SK-N-MC (cell line): ENCODE data around the gene HOXC13.

Experiments used
- EZH2 ChIP-seq: fragments of 200-600 bp; sonication (generic); IDR thresholded peaks from one replicate; pipeline ENCODE4 v1.6.1; 2017; ENCODE audit warnings: antibody characterized with exemption
- POLR2AphosphoS5 ChIP-seq: IDR thresholded peaks from 2 replicates; pipeline ENCODE4 v1.6.1; 2012; ENCODE audit warnings: mild to moderate bottlenecking, low read depth, low read length, borderline replicate concordance

DNA sequence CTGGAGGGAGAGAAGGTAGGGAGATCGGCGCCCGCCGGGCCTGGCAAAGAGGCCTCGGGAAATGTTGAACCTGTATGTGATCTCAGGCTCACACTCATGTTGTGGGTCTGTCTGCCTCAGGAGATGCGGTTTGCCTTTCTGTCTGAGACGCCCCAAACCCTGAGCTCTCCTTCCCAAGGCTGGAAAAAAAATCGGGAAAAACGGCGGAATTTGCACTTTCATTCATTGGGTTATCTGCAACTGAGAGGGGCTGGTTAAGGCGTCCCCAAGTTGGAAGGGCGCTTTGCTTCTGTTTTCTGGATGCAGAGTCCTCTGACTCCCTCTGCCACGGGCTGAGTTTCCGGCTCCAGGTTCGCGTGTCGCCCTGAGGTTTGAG is 56.4 kb downstream of the HOXC13 start:
- TF ChIP-seq EZH2 (no peak), POLR2AphosphoS5 (no peak)
